ENCODE results near the gene CABCOCO1. TPM values are rescaled to one million over a fixed set of nuclear protein-coding genes. Genes with fewer than 3 reads are reported as not detected.

CABCOCO1 gene
- total and polyA plus RNA-seq, 9 of the 15 experiments (the other 6 are each of a cell fraction or from before 2014, with no cell fraction given), result 0.04 TPM; not detected in 8

GRCh38 chr10:61730671-61731070 is 67.9 kb downstream of the CABCOCO1 start (continued):
- no peak for TF ChIP-seq HINFP (tag; conservative IDR thresholded peaks at IDR 0.05; ENCODE audit: low read depth)

DNA sequence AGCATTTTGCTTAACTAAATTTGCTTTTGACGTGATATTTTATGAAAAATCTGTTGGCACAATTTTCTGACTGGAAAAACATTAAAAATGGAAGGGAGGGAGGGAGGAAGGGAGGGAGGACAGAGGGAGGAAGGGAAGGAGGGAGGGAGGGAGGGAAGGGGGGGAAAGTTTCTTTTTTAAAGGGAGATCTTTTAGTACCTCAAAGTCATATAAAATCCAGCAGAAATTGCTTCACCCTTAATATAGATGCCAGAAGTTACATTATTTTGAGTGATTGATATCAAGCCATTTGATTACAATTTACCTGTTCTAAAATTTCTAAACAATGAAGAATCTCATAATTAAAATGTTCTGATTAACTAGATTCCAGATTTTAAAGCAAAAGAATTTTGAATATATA is 68.9 kb downstream of the CABCOCO1 start:
- no peak overlapping the region for H3K9ac ChIP-seq (ENCODE audit: insufficient read depth in 1 of 2, low read depth in 2 of 2, low read length in 2 of 2)
- 0 out of 5 replicates have a peak, but pooled peaks cover 0 to 4% of the 10 kb centered on the region in 2 experiments for H3K4me1 ChIP-seq (replicated peaks in 1 of 2; ENCODE audit: control insufficient read depth in 2 of 2, insufficient read depth in 2 of 2, low read length in 2 of 2)
- FAIRE-seq (no peak), DNase-seq (ENCODE audit: extremely low read depth in 1 of 4, low spot score in 3 of 4) (no peak), ATAC-seq (no peak)
- ChIA-PET POLR2A (interaction anchor here (1.2 kb wide), 1 partner anchor 15 kb away, joined by 4 read pairs; no protein-coding TSS in a partner anchor), CTCF (ENCODE audit: low intra/inter-chr PET ratio) (no interaction called here)
- WGBS (ENCODE audit: insufficient coverage, low coverage, missing lambda C conversion rate), result 16% methylated on average over 1 of the region's 1 CpG
- no TSS peak for BruUV-seq (replicated peaks)
- in situ Hi-C loops (cut with MboI) (no loop called here), intact Hi-C loops (cut with micrococcal nuclease) (loop anchor here (2.0 to 10.0 kb wide), 5 partner anchors 106 to 587 kb away; partner anchors contain the start of gene ARID5B)
- no peaks in the 10 kb centered on the region for H3K27me3 ChIP-seq (ENCODE audit: control insufficient read depth in 2 of 2, insufficient read depth in 2 of 2, low read length in 2 of 2)
- no peak overlapping the region for H3K27ac ChIP-seq (ENCODE audit: extremely low read depth, low read depth, low read length)
- H3K9me3 ChIP-seq (replicated peaks; ENCODE audit: control insufficient read depth, insufficient read depth, low read depth, low read length), result no peaks in the 10 kb centered on the region
- H3K79me2 ChIP-seq (ENCODE audit: control insufficient read depth, insufficient read depth, low read length), result no peaks in the 10 kb centered on the region
- no peaks in the 10 kb centered on the region for H4K20me1 ChIP-seq (replicated peaks; ENCODE audit: control insufficient read depth, insufficient read depth, low read length)
- no peak overlapping the region for H2AFZ ChIP-seq (ENCODE audit: low read depth, low read length)
- H3K4me2 ChIP-seq (ENCODE audit: insufficient read depth, low read length), result no peak overlapping the region
- no peak overlapping the region for H3K4me3 ChIP-seq
- peak; percentile 99 for TF ChIP-seq PCBP2 (IDR thresholded peaks at IDR 0.05; ENCODE audit: low read depth, low read length, poor library complexity, severe bottlenecking)
- no peak for TF ChIP-seq ZNF407 (IDR thresholded peaks at IDR 0.05; ENCODE audit: low read depth)
- TF ChIP-seq ZNF77 (CRISPR knock-in tag; IDR thresholded peaks at IDR 0.05), result no peak
- peak; percentile 99 for TF ChIP-seq HNRNPK (IDR thresholded peaks at IDR 0.05; ENCODE audit: low read depth, low read length, poor library complexity, severe bottlenecking)
- no peaks in the 10 kb centered on the region for H3K36me3 ChIP-seq (ENCODE audit: control insufficient read depth, insufficient read depth, low read length)
- no peaks in the 10 kb centered on the region for H3K9me1 ChIP-seq (ENCODE audit: control insufficient read depth, insufficient read depth, low read length)

Data from K562 (cell line).